ENCODE measurements around the gene SLC6A7.
A peak's percentile ranks its signal among the peaks of the same experiment; 100 is the strongest.

The SLC6A7 gene

GRCh38 chr5:150195736-150196485 is 6.0 kb downstream of the SLC6A7 start:
- DNase-seq (ENCODE audit: low read depth): no peak

DNA sequence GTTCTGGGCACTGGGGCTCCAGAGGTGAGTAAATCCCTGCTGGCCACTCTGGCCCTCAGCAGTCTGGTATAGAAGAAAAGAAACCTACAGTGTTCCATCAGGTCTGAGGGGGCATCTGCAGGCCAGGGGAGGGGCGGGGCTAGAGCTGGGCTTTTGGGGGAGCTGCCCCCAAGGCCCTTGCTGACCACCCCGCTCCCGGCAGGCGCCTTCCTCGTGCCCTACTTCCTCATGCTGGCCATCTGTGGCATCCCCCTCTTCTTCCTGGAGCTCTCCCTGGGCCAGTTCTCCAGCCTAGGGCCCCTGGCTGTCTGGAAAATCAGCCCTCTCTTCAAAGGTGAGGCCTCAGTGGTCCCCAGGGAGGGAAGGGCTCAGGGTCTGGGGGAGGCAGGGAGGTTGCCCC is 6.7 kb downstream of the SLC6A7 start:
- DNase-seq (ENCODE audit: low read depth): no peak

DNA sequence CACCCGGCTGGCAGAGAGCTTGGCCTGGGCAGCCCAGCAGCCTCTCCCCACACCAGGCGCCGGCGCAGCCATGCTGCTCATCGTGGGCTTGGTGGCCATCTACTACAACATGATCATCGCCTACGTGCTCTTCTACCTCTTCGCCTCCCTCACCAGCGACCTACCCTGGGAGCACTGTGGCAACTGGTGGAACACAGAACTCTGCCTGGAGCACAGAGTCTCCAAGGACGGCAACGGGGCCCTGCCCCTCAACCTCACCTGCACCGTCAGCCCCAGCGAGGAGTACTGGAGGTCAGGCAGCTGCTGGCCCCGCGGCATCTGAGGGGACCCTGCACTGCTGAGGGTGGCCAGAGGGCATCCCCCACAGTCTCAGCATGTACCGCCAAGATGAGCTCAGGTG is 7.1 kb downstream of the SLC6A7 start:
- DNase-seq (ENCODE audit: low read depth): no peak

GRCh38 chr5:150197476-150197875 is 7.6 kb downstream of the SLC6A7 start:
- DNase-seq (ENCODE audit: low read depth): no peak

DNA sequence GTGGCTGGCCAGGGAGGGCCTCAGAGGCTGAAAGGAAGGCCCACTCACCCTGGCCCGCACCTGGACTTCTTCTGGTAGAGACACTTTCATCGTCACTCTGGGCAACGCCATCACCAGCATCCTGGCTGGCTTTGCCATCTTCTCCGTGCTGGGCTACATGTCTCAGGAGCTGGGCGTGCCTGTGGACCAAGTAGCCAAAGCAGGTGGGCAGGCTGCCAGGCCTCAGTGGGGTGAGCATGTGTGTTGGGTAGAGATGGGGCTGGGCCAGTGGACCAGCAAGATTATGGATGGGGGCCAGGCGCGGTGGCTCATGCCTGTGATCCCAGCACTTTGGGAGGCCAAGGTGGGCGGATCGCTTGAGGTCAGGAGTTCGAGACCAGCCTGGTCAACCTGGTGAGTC is 12.6 kb downstream of the SLC6A7 start:
- DNase-seq (ENCODE audit: low read depth): no peak

- DNase-seq (ENCODE audit: low read depth): no peak
These were observed 14.1 kb downstream of the SLC6A7 start for GRCh38 chr5:150203832-150204589.

- DNase-seq (ENCODE audit: low read depth): no peak
These were observed 14.7 kb downstream of the SLC6A7 start for GRCh38 chr5:150204590-150204960.

DNA sequence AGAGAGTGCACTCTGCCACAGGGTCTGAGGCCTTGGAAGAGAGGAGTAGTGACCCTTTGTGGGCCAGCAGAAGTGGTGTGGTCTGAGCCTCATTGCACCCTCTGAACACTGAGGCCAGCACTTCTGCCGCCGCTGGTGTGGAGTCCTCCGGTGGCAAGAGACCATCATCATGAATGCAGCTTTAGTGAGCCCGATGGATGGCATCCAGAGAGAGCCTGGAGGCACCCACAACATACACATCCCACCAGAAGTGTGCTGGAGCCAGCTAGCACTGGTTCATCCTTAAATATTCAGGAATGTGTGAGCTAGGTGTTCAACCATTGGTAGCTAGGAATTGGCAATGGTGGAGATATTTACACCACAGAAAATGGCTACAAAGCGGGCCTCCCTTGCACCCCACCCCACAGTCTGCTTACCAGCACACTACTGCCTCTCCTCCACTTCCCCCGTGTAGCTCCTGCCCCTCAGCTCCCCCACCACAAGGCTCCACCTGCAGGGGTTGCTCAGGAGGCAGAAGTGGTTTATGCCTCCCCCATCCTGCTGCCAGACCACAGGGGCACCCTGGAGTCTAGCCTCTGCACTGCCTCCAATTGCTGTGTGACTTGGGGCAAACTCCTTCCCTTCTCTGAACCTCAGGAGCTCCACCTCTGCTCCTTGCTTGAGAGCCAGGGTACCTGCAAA is 16.4 kb downstream of the SLC6A7 start:
- DNase-seq (ENCODE audit: low read depth): no peak

- DNase-seq (ENCODE audit: low read depth): no peak
These were observed 16.9 kb downstream of the SLC6A7 start for GRCh38 chr5:150206779-150207115.

GRCh38 chr5:150208187-150209098 is 18.6 kb downstream of the SLC6A7 start:
- peak; percentile 1 for DNase-seq (ENCODE audit: low read depth)

DNA sequence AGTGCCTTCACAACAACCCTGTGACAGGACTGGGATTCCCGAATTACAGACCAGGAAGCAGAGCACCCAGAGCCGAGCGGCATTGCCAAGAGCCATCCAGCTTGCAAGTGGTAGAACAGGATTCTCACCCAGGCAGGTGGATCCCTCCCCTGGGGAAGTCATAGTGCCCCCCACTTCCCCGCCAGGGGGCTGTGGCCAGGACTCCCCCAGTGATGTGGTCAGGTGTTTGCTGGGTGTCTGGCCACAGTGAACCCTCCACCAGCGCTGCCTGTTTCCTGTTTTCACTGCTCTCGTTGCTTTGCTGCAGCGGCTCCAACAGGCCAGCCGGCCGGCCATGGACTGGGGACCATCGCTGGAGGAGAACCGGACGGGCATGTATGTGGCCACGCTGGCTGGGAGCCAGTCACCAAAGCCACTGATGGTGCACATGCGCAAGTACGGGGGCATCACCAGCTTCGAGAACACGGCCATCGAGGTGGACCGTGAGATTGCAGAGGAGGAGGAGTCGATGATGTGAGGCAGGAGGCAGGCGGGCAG is 19.3 kb downstream of the SLC6A7 start:
- DNase-seq (ENCODE audit: low read depth): no peak

- DNase-seq (ENCODE audit: low read depth): no peak
These were observed 20.8 kb downstream of the SLC6A7 start for GRCh38 chr5:150210644-150211043.

DNA sequence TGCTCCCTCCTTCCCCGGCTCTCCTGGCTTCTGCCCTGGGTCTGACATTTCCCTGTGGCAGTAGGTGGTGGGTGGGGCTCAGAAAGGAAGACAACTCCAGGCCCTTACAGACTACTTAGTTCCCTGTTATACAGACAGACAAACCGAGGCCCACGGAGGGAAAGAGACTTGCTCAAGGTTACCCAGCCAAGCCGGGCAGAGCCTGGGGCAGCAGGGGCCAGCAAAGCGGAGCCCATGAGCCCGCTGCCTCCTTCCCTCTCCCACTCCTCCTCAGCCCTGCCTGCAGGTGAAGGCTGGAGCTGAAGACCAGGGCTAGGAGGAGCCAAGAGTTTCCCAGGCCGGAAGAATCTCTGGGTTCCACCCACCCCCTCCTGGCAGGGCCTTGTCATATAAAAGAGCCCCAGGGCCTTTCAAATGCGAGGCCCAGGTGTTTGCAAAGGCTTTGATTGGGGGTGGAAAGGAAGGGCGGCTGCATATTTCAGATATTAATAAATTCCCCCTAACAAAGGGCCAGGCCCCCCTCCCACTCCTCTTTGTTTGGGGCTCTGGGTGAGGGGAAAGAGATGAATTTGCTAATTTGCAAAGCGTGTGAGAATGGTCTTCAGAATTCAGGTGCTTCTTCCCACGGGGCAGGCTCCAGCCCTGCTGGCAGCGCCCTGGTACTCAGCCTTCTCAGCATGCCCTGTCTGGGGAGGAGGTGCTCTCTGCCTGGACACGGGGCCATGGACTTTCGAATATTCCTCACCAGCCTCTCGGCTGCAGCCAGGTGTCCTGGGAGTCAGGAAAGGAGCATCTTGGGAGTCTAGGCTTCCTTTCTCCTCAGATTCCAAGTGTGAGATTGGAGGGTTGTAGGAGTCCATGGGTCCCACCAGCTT is 21.5 kb downstream of the SLC6A7 start:
- DNase-seq (ENCODE audit: low read depth): no peak

- no peak for DNase-seq (ENCODE audit: low read depth)
These were observed 23.7 kb downstream of the SLC6A7 start for GRCh38 chr5:150213530-150213929.

DNA sequence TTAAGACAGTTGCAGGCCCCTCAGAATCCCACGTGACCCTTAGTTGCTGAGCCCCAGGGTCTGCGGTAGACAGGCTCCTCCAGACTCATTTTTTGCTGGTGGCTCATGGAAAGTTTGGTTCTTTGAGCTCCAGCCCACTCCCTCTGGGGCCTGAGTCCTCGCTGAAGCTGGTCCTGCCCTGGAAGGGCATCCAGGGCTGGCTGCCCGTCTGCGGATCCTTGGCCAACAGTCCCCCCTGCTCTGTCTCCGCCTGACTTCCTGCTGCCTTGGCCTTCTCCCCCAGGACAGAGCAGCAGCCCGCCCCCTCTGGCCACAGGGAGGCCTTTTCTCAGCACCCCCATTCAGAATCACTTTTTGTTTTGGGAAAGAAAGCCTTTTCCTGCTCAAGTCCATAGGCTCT is 24.4 kb downstream of the SLC6A7 start:
- no peak for DNase-seq (ENCODE audit: low read depth)

- no peak for DNase-seq (ENCODE audit: low read depth)
These were observed 26.4 kb downstream of the SLC6A7 start for GRCh38 chr5:150215979-150216944.

GRCh38 chr5:150217038-150217437 is 27.2 kb downstream of the SLC6A7 start:
- no peak for DNase-seq (ENCODE audit: low read depth)

GRCh38 chr5:150217873-150218692 is 28.2 kb downstream of the SLC6A7 start:
- DNase-seq (ENCODE audit: low read depth): peak; percentile 14

- DNase-seq (ENCODE audit: low read depth): no peak
These were observed 28.8 kb downstream of the SLC6A7 start for GRCh38 chr5:150218693-150219035.

All from HS-27A (cell line).